ENCODE measurements around the gene SMYD3. TPM values are rescaled to one million over a fixed set of nuclear protein-coding genes. Genes with fewer than 3 reads are reported as not detected.

SMYD3 gene
- total and polyA plus RNA-seq, 10 of the 15 experiments (the other 5 are each of a cell fraction or from before 2014, with no cell fraction given) = 18.3 to 54.0 (median 24.8) TPM

DNA sequence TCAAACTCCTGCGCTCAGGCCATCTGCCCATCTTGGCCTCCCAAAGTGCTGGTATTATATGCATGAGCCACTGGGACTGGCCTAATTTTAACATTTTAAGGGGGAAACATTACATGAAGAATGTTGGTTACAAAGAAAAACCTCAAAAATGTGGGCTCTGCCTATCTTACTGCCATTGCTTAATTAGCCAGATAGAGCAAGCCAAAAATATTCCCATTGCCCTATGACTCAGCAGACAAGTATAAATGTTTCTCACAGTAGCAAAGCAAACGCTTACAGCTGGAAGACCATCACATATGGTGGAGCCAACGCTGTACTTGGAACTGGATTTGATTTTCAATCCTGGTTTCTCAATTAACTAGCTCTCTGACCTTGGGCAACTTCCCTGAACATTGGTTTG is 502.0 kb downstream of the SMYD3 start:
- Histone ChIP-seq H3K9me3 (replicated peaks; ENCODE audit: control insufficient read depth, insufficient read depth, low read length) (no peaks in the 10 kb centered on the region), H3K27ac (ENCODE audit: control insufficient read depth, insufficient read depth) (no peak overlapping the region), H4K20me1 (ENCODE audit: control insufficient read depth, insufficient read depth) (no peaks in the 10 kb centered on the region), H3K79me2 (ENCODE audit: control insufficient read depth, insufficient read depth, low read length) (no peaks in the 10 kb centered on the region), H3K27me3 (replicated peaks in 1 of 2; ENCODE audit: control insufficient read depth in 2 of 2, insufficient read depth in 2 of 2, low read length in 1 of 2) (no peaks in the 10 kb centered on the region), H3K4me1 (ENCODE audit: control insufficient read depth, insufficient read depth, low read length) (peaks cover 2% of the 10 kb centered on the region; the same call in 1 of the 2 replicates), H3K4me3 (no peak overlapping the region), H3K36me3 (ENCODE audit: control insufficient read depth in 2 of 2, insufficient read depth in 2 of 2, low read length in 1 of 2) (no peaks in the 10 kb centered on the region), H2AFZ (ENCODE audit: control insufficient read depth, low read depth, low read length) (no peak overlapping the region), H3K9ac (ENCODE audit: control insufficient read depth, insufficient read depth, low read length) (no peak overlapping the region), H3K4me2 (ENCODE audit: control insufficient read depth, insufficient read depth) (no peak overlapping the region)
- TF ChIP-seq ZNF384 (IDR thresholded peaks at IDR 0.05; ENCODE audit: borderline replicate concordance, low read depth, low read length) (no peak), NR2F1 (conservative IDR thresholded peaks at IDR 0.05) (no peak), TAF1 (IDR thresholded peaks at IDR 0.05; ENCODE audit: borderline replicate concordance, low read depth, low read length) (no peak), DPF2 (IDR thresholded peaks at IDR 0.05) (no peak), RAD51 (IDR thresholded peaks at IDR 0.05) (no peak), IRF5 (IDR thresholded peaks at IDR 0.05; ENCODE audit: borderline replicate concordance) (no peak), EZH2 (IDR thresholded peaks at IDR 0.05; ENCODE audit: borderline replicate concordance, control insufficient read depth, low read depth, low read length) (no peak), PAX5 (IDR thresholded peaks at IDR 0.05; ENCODE audit: borderline replicate concordance, low read depth, low read length) (no peak), CTCF (IDR thresholded peaks at IDR 0.05 in 2 of 3, conservative IDR thresholded peaks at IDR 0.05 in 1 of 3; ENCODE audit: control insufficient read depth in 2 of 3, extremely low read depth in 1 of 3, insufficient read depth in 1 of 3, low read depth in 3 of 3, low read length in 3 of 3) (no peak)
- TF ChIP-seq, protein P1, sequence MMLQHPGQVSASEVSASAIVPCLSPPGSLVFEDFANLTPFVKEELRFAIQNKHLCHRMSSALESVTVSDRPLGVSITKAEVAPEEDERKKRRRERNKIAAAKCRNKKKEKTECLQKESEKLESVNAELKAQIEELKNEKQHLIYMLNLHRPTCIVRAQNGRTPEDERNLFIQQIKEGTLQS (IDR thresholded peaks at IDR 0.05; ENCODE audit: borderline replicate concordance, extremely low read depth, low read depth, low read length) = no peak
- BruUV-seq (replicated peaks) = no TSS peak
- POLR2A ChIA-PET = no interaction called here
- no peak for FAIRE-seq
- 54% methylated on average over 3 of the region's 3 CpGs for WGBS (ENCODE audit: insufficient coverage, insufficient replicate concordance, low lambda C conversion rate, missing lambda C conversion rate)
- intact Hi-C loops (cut with micrococcal nuclease; ENCODE audit: unreplicated experiment) (loop anchor here (10.0 kb wide), 3 partner anchors 300 to 440 kb away; no protein-coding TSS in a partner anchor), in situ Hi-C loops (cut with MboI) (loop anchor here (10.0 kb wide), 1 partner anchor 930 kb away; no protein-coding TSS in a partner anchor)
- no peak for DNase-seq (ENCODE audit: low read depth, low spot score)
- CTCF ChIA-PET = interaction anchor here (1.0 to 2.1 kb wide), 3 partner anchors 119 to 852 kb away, joined by 4 to 11 read pairs (median 4); no protein-coding TSS in a partner anchor
- RAD21 ChIA-PET (ENCODE audit: unreplicated experiment) = no interaction called here
- no peak for ATAC-seq
- SMC1A ChIA-PET (ENCODE audit: uncharacterized antibody, unreplicated experiment) = interaction anchor here (0.6 to 2.3 kb wide), 5 partner anchors 107 to 492 kb away, joined by 3 to 16 read pairs (median 5); no protein-coding TSS in a partner anchor
